WTC11 (cell line): ENCODE measurements around the gene TLX1. TPM values are rescaled to one million over a fixed set of nuclear protein-coding genes. Genes with fewer than 3 reads are reported as not detected.
A peak's percentile ranks its signal among the peaks of the same experiment; 100 is the strongest.

ENCODE experiments used
- ATAC-seq: fragments of 200-7000 bp; cut with Tn5 transposase; 2 replicates; pipeline ENCODE4 v1.10.0; 2021; ENCODE audit warnings: mild to moderate bottlenecking, moderate library complexity
- CTCF ChIA-PET: fragments of 300-600 bp; sonication (Branson Sonifier 250); formaldehyde crosslinking; loops from one replicate; lab custom pipeline; 2021; ENCODE audit warnings: antibody characterized with exemption; lab: Charles Lee
- POLR2A ChIA-PET: fragments of 350-600 bp; sonication (Branson Sonifier 250); formaldehyde crosslinking; loops from one replicate; lab custom pipeline; 2021; ENCODE audit warnings: antibody characterized with exemption; lab: Charles Lee
- DNase-seq: peaks from one replicate; pipeline ENCODE4 v3.0.0; 2021; ENCODE audit warnings: low spot score
- H3K27ac Mint-ChIP-seq: 2 replicates; pipeline ENCODE4 v1.8.0; 2021; ENCODE audit warnings: mixed read lengths
- H3K27me3 Mint-ChIP-seq: 2 replicates; pipeline ENCODE4 v1.8.0; 2021; ENCODE audit warnings: low read depth, mild to moderate bottlenecking, moderate library complexity, mixed read lengths
- H3K36me3 Mint-ChIP-seq: 2 replicates; pipeline ENCODE4 v1.8.0; 2021; ENCODE audit warnings: mixed read lengths
- H3K4me1 Mint-ChIP-seq: 2 replicates; pipeline ENCODE4 v1.8.0; 2022; ENCODE audit warnings: mixed read lengths
- H3K4me3 Mint-ChIP-seq: 2 replicates; pipeline ENCODE4 v1.8.0; 2021; ENCODE audit warnings: mild to moderate bottlenecking, moderate library complexity, mixed read lengths
- H3K9me3 Mint-ChIP-seq: 2 replicates; pipeline ENCODE4 v1.8.0; 2021; ENCODE audit warnings: mixed read lengths
- ARID4B ChIP-seq: sonication (generic); formaldehyde crosslinking; IDR thresholded peaks from 2 replicates; pipeline ENCODE4 v1.8.0; 2023; ENCODE audit warnings: missing genetic modification reagents, mild to moderate bottlenecking, borderline replicate concordance
- ATF3 ChIP-seq: sonication (generic); formaldehyde crosslinking; conservative IDR thresholded peaks from 2 replicates; pipeline ENCODE4 v1.8.1; 2022; ENCODE audit warnings: mild to moderate bottlenecking, missing genetic modification reagents
- CBFB ChIP-seq: sonication (generic); formaldehyde crosslinking; IDR thresholded peaks from 2 replicates; pipeline ENCODE4 v1.8.1; 2022; ENCODE audit warnings: mild to moderate bottlenecking, low read depth, missing genetic modification reagents
- ESRRA ChIP-seq: sonication (generic); formaldehyde crosslinking; IDR thresholded peaks from 2 replicates; pipeline ENCODE4 v1.8.1; 2022; ENCODE audit warnings: mild to moderate bottlenecking, missing genetic modification reagents, borderline replicate concordance
- ETV6 ChIP-seq: sonication (generic); formaldehyde crosslinking; IDR thresholded peaks from 2 replicates; pipeline ENCODE4 v1.8.1; 2022; ENCODE audit warnings: mild to moderate bottlenecking, missing genetic modification reagents
- FOXK1 ChIP-seq: sonication (generic); formaldehyde crosslinking; IDR thresholded peaks from 2 replicates; pipeline ENCODE4 v1.8.0; 2022; ENCODE audit warnings: mild to moderate bottlenecking, moderate library complexity, missing genetic modification reagents
- GABPB1 ChIP-seq: sonication (generic); formaldehyde crosslinking; IDR thresholded peaks from 2 replicates; pipeline ENCODE4 v1.8.1; 2023; ENCODE audit warnings: mild to moderate bottlenecking, missing genetic modification reagents
- GRHL2 ChIP-seq: fragments of 250-450 bp; sonication (Bioruptor Pico); IDR thresholded peaks from 2 replicates; pipeline ENCODE4 v1.8.0; 2022; ENCODE audit warnings: mild to moderate bottlenecking, moderate library complexity; ENCODE audit not compliant: insufficient replicate concordance, severe bottlenecking
- HMGA2 ChIP-seq: fragments of 250-450 bp; sonication (Bioruptor Pico); IDR thresholded peaks from 2 replicates; pipeline ENCODE4 v1.4.0; 2021; ENCODE audit warnings: mild to moderate bottlenecking, moderate library complexity
- KAT7 ChIP-seq: sonication (generic); formaldehyde crosslinking; IDR thresholded peaks from 2 replicates; pipeline ENCODE4 v1.8.1; 2023; ENCODE audit warnings: missing genetic modification reagents, mild to moderate bottlenecking, borderline replicate concordance
- MLX ChIP-seq: sonication (generic); formaldehyde crosslinking; IDR thresholded peaks from 2 replicates; pipeline ENCODE4 v1.8.1; 2023; ENCODE audit warnings: mild to moderate bottlenecking, missing genetic modification reagents, moderate library complexity
- MXD4 ChIP-seq: fragments of 250-450 bp; sonication (Bioruptor Pico); IDR thresholded peaks from 2 replicates; pipeline ENCODE4 v1.8.0; 2021; ENCODE audit warnings: mild to moderate bottlenecking, moderate library complexity, borderline replicate concordance
- MYBL2 ChIP-seq: sonication (generic); formaldehyde crosslinking; IDR thresholded peaks from 2 replicates; pipeline ENCODE4 v1.8.1; 2023; ENCODE audit warnings: mild to moderate bottlenecking, moderate library complexity, missing genetic modification reagents
- OVOL2 ChIP-seq: fragments of 250-450 bp; sonication (Bioruptor Pico); IDR thresholded peaks from 2 replicates; pipeline ENCODE4 v1.9.0; 2021; ENCODE audit warnings: mild to moderate bottlenecking, borderline replicate concordance
- PRDM15 ChIP-seq: sonication (generic); formaldehyde crosslinking; IDR thresholded peaks from 2 replicates; pipeline ENCODE4 v1.8.0; 2022; ENCODE audit warnings: missing genetic modification reagents
- PREB ChIP-seq: sonication (generic); formaldehyde crosslinking; IDR thresholded peaks from 2 replicates; pipeline ENCODE4 v1.8.1; 2022; ENCODE audit warnings: mild to moderate bottlenecking, missing genetic modification reagents, moderate library complexity, borderline replicate concordance
- SMAD3 ChIP-seq: sonication (generic); formaldehyde crosslinking; IDR thresholded peaks from 2 replicates; pipeline ENCODE4 v1.8.0; 2022; ENCODE audit warnings: missing genetic modification reagents, mild to moderate bottlenecking, borderline replicate concordance
- SOX15 ChIP-seq: fragments of 250-450 bp; sonication (Bioruptor Pico); IDR thresholded peaks from 2 replicates; pipeline ENCODE4 v1.9.0; 2021; ENCODE audit warnings: mild to moderate bottlenecking
- TEAD4 ChIP-seq: sonication (generic); formaldehyde crosslinking; IDR thresholded peaks from 2 replicates; pipeline ENCODE4 v1.8.0; 2022; ENCODE audit warnings: mild to moderate bottlenecking, missing genetic modification reagents
- ZBTB21 ChIP-seq: sonication (generic); formaldehyde crosslinking; IDR thresholded peaks from 2 replicates; pipeline ENCODE4 v1.8.1; 2023; ENCODE audit warnings: mild to moderate bottlenecking, missing genetic modification reagents, borderline replicate concordance
- ZNF416 ChIP-seq: fragments of 250-450 bp; sonication (Bioruptor Pico); IDR thresholded peaks from 2 replicates; pipeline ENCODE4 v1.9.0; 2021; ENCODE audit warnings: mild to moderate bottlenecking, inconsistent platforms
- ZNF423 ChIP-seq: fragments of 250-450 bp; sonication (Bioruptor Pico); IDR thresholded peaks from 2 replicates; pipeline ENCODE4 v2.1.2; 2022; ENCODE audit warnings: mild to moderate bottlenecking, moderate library complexity
- total RNA-seq: library from RNA; stranded (reverse); gene quantifications from 3 replicates; pipeline ENCODE4 v1.2.3, GENCODE V29; 2021

The TLX1 gene
- total RNA-seq, 1 experiment from 2014 or later: 4.6 TPM

GRCh38 chr10:101120520-101120883 is 10.6 kb upstream of the TLX1 start:
- TF ChIP-seq ZNF416 (CRISPR knock-in tag) (no peak), SOX15 (CRISPR knock-in tag) (no peak), GABPB1 (CRISPR knock-in tag) (no peak)
- ChIA-PET POLR2A (no interaction called here), CTCF (interaction anchor here (0.5 to 1.1 kb wide), 3 partner anchors 22 to 70 kb away, joined by 3 to 4 read pairs (median 3); no protein-coding TSS in a partner anchor)
- peaks cover 96% of the 10 kb centered on the region for H3K27me3 Mint-ChIP-seq
- H3K36me3 Mint-ChIP-seq: no peaks in the 10 kb centered on the region
- H3K9me3 Mint-ChIP-seq: no peaks in the 10 kb centered on the region
- peak overlapping the region; percentile 72 for H3K4me3 Mint-ChIP-seq
- H3K4me1 Mint-ChIP-seq: peaks cover 20% of the 10 kb centered on the region
- no peak overlapping the region for H3K27ac Mint-ChIP-seq
- no peak for ATAC-seq
- DNase-seq: no peak

- POLR2A ChIA-PET: no interaction called here
- peaks cover 20% of the 10 kb centered on the region for H3K4me1 Mint-ChIP-seq
- no peak for DNase-seq
- TF ChIP-seq ESRRA (CRISPR knock-in tag) (no peak), HMGA2 (CRISPR knock-in tag) (no peak), ATF3 (CRISPR knock-in tag) (no peak), ETV6 (CRISPR knock-in tag) (no peak), FOXK1 (CRISPR knock-in tag) (no peak), OVOL2 (no peak), GABPB1 (CRISPR knock-in tag) (no peak), CBFB (no peak), ZBTB21 (CRISPR knock-in tag) (no peak), MLX (CRISPR knock-in tag) (no peak), KAT7 (CRISPR knock-in tag) (no peak), PREB (CRISPR knock-in tag) (no peak), MXD4 (CRISPR knock-in tag) (no peak), ZNF423 (CRISPR knock-in tag) (no peak), TEAD4 (CRISPR knock-in tag) (no peak), SMAD3 (CRISPR knock-in tag) (no peak)
- TF ChIP-seq, all 79 proteins: peak for 0
- Mint-ChIP-seq H3K4me3 (peak overlapping the region; percentile 72), H3K27ac (no peak overlapping the region), H3K36me3 (no peaks in the 10 kb centered on the region), H3K27me3 (peaks cover 98% of the 10 kb centered on the region), H3K9me3 (no peaks in the 10 kb centered on the region)
- CTCF ChIA-PET: interaction anchor here (1.1 to 17.0 kb wide), 3 partner anchors 20 to 71 kb away, joined by 4 to 219 read pairs (median 73); no protein-coding TSS in a partner anchor
- ATAC-seq: no peak
These were observed 10.0 kb upstream of the TLX1 start for GRCh38 chr10:101120884-101121653.

GRCh38 chr10:101121654-101122031 is 9.5 kb upstream of the TLX1 start:
- Mint-ChIP-seq H3K4me3 (peak overlapping the region; percentile 72), H3K36me3 (no peaks in the 10 kb centered on the region), H3K9me3 (no peaks in the 10 kb centered on the region), H3K27ac (no peak overlapping the region), H3K27me3 (peaks cover 98% of the 10 kb centered on the region), H3K4me1 (peaks cover 20% of the 10 kb centered on the region)
- peak; percentile 20; the same call in 1 of the 2 replicates for ATAC-seq
- ChIA-PET CTCF (interaction anchor here (5.6 to 17.0 kb wide), 2 partner anchors 19 to 27 kb away, joined by 73 to 219 read pairs; no protein-coding TSS in a partner anchor), POLR2A (no interaction called here)
- DNase-seq: no peak
- TF ChIP-seq FOXK1 (CRISPR knock-in tag) (no peak), ZNF423 (CRISPR knock-in tag) (no peak), ARID4B (CRISPR knock-in tag) (no peak), MYBL2 (CRISPR knock-in tag) (no peak), PRDM15 (CRISPR knock-in tag) (no peak), GRHL2 (CRISPR knock-in tag) (no peak), KAT7 (CRISPR knock-in tag) (no peak)
